ENCODE data around the gene PPIG.
"Not testable (repeated sequence)": the region's sequence is repeated elsewhere in the genome, so short reads cannot be mapped to it uniquely, and the experiment has no call there.

PPIG gene

GRCh38 chr2:169596546-169596945, 12.4 kb downstream of the PPIG start:
- not testable (repeated sequence) for FAIRE-seq

DNA sequence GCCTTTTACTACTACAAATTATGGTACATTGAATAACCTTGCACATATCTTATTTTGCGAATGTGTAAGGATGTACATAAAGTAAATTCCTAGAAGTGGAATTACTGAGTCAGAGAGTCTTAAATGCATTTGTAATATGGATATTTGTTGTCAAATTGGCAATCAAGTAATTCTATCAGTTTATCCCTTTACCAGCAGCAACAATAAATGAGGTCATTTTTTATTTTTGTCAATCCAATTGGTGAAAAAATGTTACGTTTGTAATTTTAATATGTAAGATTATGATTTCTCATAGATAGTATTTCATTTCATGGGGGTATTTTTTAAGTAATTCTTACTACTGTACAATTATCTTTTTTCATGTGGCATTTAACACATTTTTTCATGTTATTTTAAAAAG, 14.8 kb downstream of the PPIG start:
- FAIRE-seq, result no peak

DNA sequence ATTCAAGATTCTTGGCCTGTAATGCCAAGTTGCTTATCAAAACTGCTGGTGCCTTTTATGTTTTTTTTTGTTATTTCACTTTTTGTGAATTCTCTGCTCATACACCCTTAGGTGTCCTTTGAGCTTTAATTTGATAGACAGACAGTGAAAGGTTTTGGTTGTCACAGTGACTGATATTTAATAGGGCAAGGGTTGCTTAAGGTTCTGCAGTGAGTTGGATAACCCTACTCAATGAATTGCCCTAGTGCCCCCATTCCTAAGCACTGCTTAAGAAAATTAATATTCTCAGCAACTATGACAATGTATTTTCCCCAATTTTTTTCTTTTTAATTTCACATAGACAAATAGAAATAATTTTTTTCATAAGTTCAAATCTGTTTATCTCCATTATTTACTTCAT, 15.4 kb downstream of the PPIG start:
- peak; percentile 13 for FAIRE-seq

GRCh38 chr2:169609264-169609663, 25.1 kb downstream of the PPIG start:
- no peak for FAIRE-seq

GRCh38 chr2:169613876-169614275, 29.7 kb downstream of the PPIG start:
- FAIRE-seq, result no peak

DNA sequence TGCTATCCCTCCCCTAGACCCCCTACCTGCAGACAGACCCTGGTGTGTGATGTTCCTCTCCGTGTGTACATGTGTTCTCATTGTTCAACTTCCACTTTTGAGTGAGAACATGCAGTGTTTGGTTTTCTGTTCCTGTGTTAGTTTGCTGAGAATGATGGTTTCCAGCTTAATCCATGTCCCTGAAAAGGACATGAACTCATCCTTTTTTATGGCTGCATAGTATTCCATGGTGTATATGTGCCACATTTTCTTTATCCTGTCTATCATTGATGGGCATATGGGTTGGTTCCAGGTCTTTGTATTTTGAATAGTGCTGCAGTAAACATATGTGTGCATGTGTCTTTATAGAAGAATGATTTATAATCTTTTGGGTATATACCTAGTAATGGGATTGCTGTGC, 31.8 kb downstream of the PPIG start:
- FAIRE-seq, result not testable (repeated sequence)

- peak; percentile 5 for FAIRE-seq
These were observed 35.8 kb downstream of the PPIG start for GRCh38 chr2:169619946-169620345.

GRCh38 chr2:169620509-169620908, 36.4 kb downstream of the PPIG start:
- no peak for FAIRE-seq

DNA sequence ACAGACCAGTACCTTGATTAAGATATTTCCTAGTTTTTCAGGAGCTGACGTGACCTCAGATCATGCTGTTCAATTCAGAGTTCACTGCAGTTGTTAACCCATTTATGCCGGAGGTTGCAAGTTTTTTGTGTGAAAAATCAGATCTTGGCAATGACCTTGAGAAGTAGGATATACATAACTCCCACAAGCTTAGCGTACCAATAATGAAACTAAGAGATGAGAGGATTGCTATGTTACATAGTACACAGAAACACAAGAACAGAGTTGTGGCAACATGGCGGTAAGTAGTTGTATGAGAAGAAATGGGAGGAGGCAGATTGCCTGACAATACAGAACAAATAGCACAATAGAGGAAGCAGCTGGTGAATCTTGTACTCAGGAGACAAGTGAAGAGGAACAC, 39.1 kb downstream of the PPIG start:
- no peak for FAIRE-seq

DNA sequence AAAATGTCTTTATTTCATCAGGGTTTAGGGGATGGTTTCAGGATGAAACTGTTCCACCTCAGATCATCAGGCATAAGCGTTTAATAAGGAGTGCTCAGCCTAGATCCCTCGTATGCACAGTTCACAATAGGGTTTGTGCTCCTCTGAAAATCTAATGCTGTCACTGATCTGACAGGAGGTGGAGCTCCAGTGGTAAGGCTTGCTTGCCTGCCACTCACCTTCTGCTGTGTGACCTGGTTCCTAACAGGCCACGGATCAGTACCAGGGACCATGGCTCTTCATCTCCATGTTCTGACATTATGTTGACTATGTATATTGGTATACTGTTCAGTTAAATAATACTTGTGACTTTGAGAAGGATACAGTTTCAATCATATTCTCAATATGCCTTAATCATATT, 41.6 kb downstream of the PPIG start:
- FAIRE-seq, result no peak

GRCh38 chr2:169636440-169637097, 52.4 kb downstream of the PPIG start:
- FAIRE-seq, result no peak

DNA sequence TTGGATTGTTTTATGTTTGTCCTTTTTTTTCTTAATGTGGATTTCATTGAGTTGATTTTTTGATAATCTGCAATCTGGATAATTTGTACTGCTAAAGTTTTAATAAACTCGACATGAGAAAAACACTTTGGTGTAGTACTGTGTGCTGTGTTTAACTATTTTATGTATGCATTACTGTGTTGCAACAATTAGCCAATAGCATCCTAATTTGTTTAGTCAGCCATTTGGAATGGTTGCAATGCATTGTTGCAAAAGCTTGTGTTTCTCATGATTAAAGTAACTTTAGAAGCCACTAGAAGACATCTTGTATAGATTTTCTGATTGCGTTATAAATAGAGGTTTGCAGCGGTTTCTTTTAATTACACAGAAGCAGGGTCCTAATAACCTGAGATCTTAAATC, 53.5 kb downstream of the PPIG start:
- FAIRE-seq, result no peak

GRCh38 chr2:169640104-169640503, 56.0 kb downstream of the PPIG start:
- no peak for FAIRE-seq

DNA sequence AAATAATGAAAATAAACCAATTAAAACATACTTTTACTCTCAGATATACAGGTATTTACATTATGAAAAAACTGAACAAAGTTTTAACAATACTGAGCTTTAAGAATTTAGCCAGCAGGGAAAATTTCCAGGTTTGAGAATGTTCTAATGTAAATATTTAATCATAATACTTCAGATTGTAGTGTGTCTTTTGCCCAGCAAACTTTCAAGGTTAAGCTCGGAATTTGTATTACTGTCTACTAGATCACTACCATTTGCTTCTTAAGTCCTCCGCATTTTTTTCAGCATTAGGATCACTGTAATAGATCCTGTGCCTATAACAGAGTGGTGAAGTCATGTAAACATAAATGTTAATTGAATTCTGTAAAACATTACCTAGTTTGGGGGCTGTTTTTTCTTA, 57.3 kb downstream of the PPIG start:
- FAIRE-seq, result peak; percentile 45

DNA sequence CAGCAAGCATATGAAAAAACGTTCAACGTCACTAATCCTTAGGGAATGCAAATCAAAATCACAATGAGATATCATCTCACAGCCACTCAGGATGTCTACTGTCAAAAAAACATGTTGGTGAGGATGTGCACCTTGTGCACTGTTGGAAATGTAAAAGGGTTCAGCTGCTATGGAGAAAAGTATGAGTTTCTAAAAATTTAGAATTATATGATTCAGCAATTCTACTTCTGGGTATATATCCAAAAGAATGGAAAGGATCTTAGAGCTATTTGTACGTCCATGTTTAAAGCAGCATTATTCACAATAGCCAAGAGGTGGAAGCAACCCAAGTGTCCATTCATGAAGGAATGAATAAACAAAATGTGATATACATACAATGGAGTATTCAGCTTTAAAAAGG, 60.0 kb downstream of the PPIG start:
- no peak for FAIRE-seq

- FAIRE-seq, result no peak
These were observed 63.3 kb downstream of the PPIG start for GRCh38 chr2:169647496-169647895.

DNA sequence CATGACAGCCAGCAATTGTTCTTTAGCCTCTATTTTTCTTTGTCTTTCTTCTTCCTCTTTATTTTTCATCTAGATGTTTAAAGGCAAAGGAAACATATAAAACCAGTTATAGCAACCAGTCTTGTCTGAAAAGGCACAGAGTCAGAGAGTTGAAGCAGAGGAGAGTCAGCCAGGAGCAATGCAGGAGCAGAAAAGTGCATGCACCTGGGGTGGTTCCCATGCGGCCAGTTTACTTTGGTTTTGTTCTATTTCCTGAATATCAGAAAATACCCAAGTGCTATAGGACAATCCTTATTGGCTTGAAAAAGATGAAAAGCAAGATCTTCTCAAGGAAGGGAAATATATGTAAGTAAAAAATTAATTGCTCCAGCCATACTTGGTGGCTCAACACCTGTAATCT, 65.1 kb downstream of the PPIG start:
- FAIRE-seq, result no peak

- FAIRE-seq, result no peak
These were observed 69.5 kb downstream of the PPIG start for GRCh38 chr2:169653636-169654035.

- FAIRE-seq, result no peak
These were observed 72.0 kb downstream of the PPIG start for GRCh38 chr2:169656164-169656563.

GRCh38 chr2:169658877-169659276, 74.7 kb downstream of the PPIG start:
- FAIRE-seq, result no peak

DNA sequence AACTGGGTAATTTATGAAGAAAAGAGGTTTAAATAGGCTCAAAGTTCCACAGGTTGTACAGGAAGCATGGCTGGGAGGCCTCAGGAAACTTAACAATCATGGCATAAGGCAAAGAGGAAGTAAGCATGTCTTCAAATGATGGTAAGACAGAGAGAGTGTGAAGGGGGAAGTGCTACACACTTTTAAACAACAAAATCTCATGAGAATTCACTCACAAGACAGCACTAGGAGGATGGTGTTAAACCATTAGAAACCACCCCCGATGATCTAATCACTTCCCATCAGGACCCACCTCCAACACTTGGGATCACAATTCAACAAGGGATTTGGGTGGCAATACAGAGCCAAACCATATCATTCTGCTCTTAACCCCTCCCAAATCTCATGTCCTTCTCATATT, 75.2 kb downstream of the PPIG start:
- no peak for FAIRE-seq

- FAIRE-seq, result no peak
These were observed 77.1 kb downstream of the PPIG start for GRCh38 chr2:169661265-169661664.

DNA sequence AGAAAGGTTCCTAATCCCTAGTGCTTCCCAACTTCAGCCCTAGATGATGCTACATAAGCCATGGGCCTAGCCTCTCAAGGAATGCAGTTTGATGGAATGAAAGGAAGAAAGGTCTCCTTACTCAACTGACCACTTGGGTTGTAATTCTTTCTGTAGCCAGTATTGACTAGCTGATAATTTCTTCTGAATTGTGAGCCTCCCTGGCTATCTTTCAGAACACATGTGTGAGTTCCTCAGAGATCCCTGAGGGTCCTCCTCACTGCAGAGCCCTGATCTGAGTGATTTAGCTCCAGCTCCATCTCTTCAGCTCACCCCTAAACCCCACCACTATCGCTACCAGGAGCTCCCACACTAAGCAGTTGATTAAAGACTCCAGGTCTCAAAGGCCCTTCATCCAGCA, 78.6 kb downstream of the PPIG start:
- no peak for FAIRE-seq

GRCh38 chr2:169663247-169663646, 79.1 kb downstream of the PPIG start:
- FAIRE-seq, result no peak

DNA sequence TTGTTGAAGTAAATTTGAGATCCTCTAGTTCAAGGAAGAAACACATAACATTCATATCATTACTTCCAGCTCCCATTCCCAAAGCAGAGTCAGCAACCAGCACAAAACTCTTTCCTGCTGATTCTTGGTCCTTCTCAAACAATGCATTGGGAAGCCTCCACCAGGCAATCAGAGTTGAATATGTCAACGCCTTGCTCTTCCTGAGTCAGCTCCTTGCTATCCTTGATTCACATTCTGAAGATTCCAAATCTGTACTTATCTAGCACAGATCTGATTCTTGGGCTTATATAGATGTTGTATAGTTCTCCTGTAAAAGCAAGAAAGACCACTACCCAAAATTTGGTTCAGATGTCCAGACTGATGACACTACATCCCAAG, 80.4 kb downstream of the PPIG start:
- FAIRE-seq, result no peak
